ENCODE measurements around the gene GMCL1. TPM values are rescaled to one million over a fixed set of nuclear protein-coding genes. Genes with fewer than 3 reads are reported as not detected.

The GMCL1 gene
- total RNA-seq, 2 donors from 2014 or later = 13.5 to 24.1 TPM

GRCh38 chr2:69831354-69831905 is 2.0 kb downstream of the GMCL1 start:
- ATAC-seq (ENCODE audit: insufficient number of reproducible peaks, low FRiP score, low read depth) (no peak), DNase-seq (ENCODE audit: low spot score) (no peak)
- TF ChIP-seq CTCF (IDR thresholded peaks at IDR 0.05) = no peak
- Histone ChIP-seq H3K27ac (no peak overlapping the region), H3K27me3 (replicated peaks; ENCODE audit: insufficient read depth) (no peaks in the 10 kb centered on the region), H3K36me3 (no peaks in the 10 kb centered on the region), H3K4me3 (peak overlapping the region; percentile 78), H3K4me1 (ENCODE audit: control insufficient read depth in 1 of 2, low read depth in 2 of 2) (peaks cover 19 to 26% of the 10 kb centered on the region in 2 donors), H3K9me3 (no peaks in the 10 kb centered on the region)

DNA sequence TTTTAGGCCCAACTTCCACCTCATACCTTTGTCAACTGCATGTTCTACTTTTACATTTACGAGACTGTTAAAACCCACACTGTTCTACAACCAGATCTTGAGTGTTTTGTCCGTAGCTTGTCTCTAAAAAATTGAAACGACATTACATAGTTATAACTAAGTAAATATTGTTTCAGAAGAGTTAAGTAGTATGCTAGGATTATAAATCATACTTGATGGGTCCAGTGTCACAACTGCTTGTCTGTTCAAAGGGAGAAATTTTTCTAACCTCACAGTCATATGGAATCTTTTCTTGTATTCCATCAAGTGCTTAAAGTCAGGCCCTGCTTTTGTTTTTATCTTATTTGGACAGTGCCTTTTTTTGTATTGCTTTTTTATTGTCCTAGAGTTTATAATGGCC is 4.3 kb downstream of the GMCL1 start:
- no peak overlapping the region for H3K27ac ChIP-seq
- no peak for ATAC-seq (ENCODE audit: insufficient number of reproducible peaks, low FRiP score, low read depth)
- no peaks in the 10 kb centered on the region for H3K27me3 ChIP-seq (replicated peaks; ENCODE audit: insufficient read depth)
- no peak overlapping the region for H3K4me3 ChIP-seq
- no peak for TF ChIP-seq CTCF (IDR thresholded peaks at IDR 0.05)
- peaks cover 19 to 23% of the 10 kb centered on the region in 2 donors for H3K4me1 ChIP-seq (ENCODE audit: control insufficient read depth in 1 of 2, low read depth in 2 of 2)
- no peaks in the 10 kb centered on the region for H3K9me3 ChIP-seq
- H3K36me3 ChIP-seq = no peaks in the 10 kb centered on the region
- DNase-seq (ENCODE audit: low spot score) = no peak

DNA sequence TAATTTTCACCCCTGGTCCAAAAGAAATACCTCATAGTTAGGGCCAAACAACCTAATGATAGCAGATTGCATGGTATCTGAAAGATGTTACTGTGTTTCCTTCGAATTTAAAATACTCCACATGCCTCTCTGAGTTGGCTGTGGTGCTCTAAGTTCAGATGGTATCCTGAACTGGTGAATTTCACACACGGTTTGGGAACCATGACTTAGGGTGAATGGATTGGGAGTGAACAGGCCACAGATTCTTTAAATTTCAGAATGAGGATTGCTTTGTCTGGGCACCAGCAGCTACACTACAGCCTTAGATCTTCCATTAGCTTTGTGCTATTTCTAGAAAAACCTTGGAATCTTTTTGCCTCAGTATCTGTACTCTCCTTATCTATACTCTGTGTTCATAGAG is 6.2 kb downstream of the GMCL1 start:
- Histone ChIP-seq H3K9me3 (no peaks in the 10 kb centered on the region), H3K4me1 (ENCODE audit: control insufficient read depth in 1 of 2, low read depth in 2 of 2) (peaks cover 16% of the 10 kb centered on the region in 2 donors), H3K27me3 (replicated peaks; ENCODE audit: insufficient read depth) (no peaks in the 10 kb centered on the region), H3K27ac (no peak overlapping the region), H3K4me3 (no peak overlapping the region), H3K36me3 (peaks cover 2% of the 10 kb centered on the region)
- no peak for DNase-seq (ENCODE audit: low spot score)
- ATAC-seq (ENCODE audit: insufficient number of reproducible peaks, low FRiP score, low read depth) = no peak
- TF ChIP-seq CTCF (IDR thresholded peaks at IDR 0.05) = no peak

- DNase-seq (ENCODE audit: low spot score) (no peak), ATAC-seq (ENCODE audit: insufficient number of reproducible peaks, low FRiP score, low read depth) (no peak)
- no peak overlapping the region for H3K4me3 ChIP-seq
- no peak overlapping the region for H3K27ac ChIP-seq
- H3K4me1 ChIP-seq (ENCODE audit: control insufficient read depth in 1 of 2, low read depth in 2 of 2) = peaks cover 9% of the 10 kb centered on the region in 2 donors
- H3K27me3 ChIP-seq (replicated peaks; ENCODE audit: insufficient read depth) = no peaks in the 10 kb centered on the region
- no peak for TF ChIP-seq CTCF (IDR thresholded peaks at IDR 0.05)
- no peaks in the 10 kb centered on the region for H3K9me3 ChIP-seq
- H3K36me3 ChIP-seq = peaks cover 2% of the 10 kb centered on the region
Measured at GRCh38 chr2:69836316-69836715, 6.9 kb downstream of the GMCL1 start.

DNA sequence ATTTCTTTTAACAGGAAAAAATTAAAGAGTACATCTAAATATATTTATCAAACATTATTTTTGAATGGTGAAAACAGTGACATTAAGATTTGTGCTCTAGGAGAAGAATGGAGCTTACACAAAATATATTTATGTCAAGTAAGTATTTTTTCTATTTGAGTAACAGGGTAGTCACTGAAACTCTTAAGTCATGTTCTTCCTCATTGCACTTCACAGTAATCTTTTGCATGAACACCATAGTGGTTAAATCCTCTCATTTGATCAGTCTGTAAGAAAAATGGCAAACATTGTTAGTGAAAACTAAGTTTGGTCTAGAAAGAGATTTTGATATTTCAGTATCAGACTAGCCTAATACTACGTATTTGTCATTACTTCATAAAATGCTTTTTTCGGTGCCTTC is 8.1 kb downstream of the GMCL1 start:
- peaks cover 2% of the 10 kb centered on the region for H3K36me3 ChIP-seq
- no peak overlapping the region for H3K4me3 ChIP-seq
- H3K27ac ChIP-seq = no peak overlapping the region
- no peaks in the 10 kb centered on the region for H3K9me3 ChIP-seq
- ATAC-seq (ENCODE audit: insufficient number of reproducible peaks, low FRiP score, low read depth) (no peak), DNase-seq (ENCODE audit: low spot score) (no peak)
- H3K4me1 ChIP-seq (ENCODE audit: control insufficient read depth in 1 of 2, low read depth in 2 of 2) = no peaks in the 10 kb centered on the region
- no peak for TF ChIP-seq CTCF (IDR thresholded peaks at IDR 0.05)
- no peaks in the 10 kb centered on the region for H3K27me3 ChIP-seq (replicated peaks; ENCODE audit: insufficient read depth)
